Upper lobe of right lung (tissue), 1 donor: Measurements from ENCODE around the gene PALM. TPM values are rescaled to one million over a fixed set of nuclear protein-coding genes. Genes with fewer than 3 reads are reported as not detected.

Experiments
- ATAC-seq: fragments of 200-7000 bp; cut with Tn5 transposase; one replicate; pipeline ENCODE4 v1.9.1; 2020; ENCODE audit warnings: mild to moderate bottlenecking, moderate library complexity
- DNase-seq: peaks from one replicate; pipeline ENCODE4 v3.0.0-alpha.2; 2020
- H3K27ac ChIP-seq: fragments of 200-600 bp; one replicate; pipeline ENCODE4 v1.8.0; 2022
- H3K27me3 ChIP-seq: fragments of 200-600 bp; one replicate; pipeline ENCODE4 v1.8.0; 2022; ENCODE audit warnings: mild to moderate bottlenecking
- H3K36me3 ChIP-seq: fragments of 200-600 bp; one replicate; pipeline ENCODE4 v1.8.0; 2022
- H3K4me1 ChIP-seq: fragments of 200-600 bp; one replicate; pipeline ENCODE4 v1.8.0; 2022
- H3K4me3 ChIP-seq: fragments of 200-600 bp; one replicate; pipeline ENCODE4 v1.8.0; 2022; ENCODE audit warnings: mild to moderate bottlenecking
- H3K9me3 ChIP-seq: fragments of 200-600 bp; one replicate; pipeline ENCODE4 v1.8.0; 2022
- CTCF ChIP-seq: fragments of 200-600 bp; IDR thresholded peaks from one replicate; pipeline ENCODE4 v1.8.0; 2022; ENCODE audit warnings: antibody characterized with exemption
- intact Hi-C: fragments of 100-400 bp; cut with DNase I; formaldehyde crosslinking; loops from one replicate; pipeline ENCODE4 v1.11.0; 2022
- total RNA-seq: library from RNA; stranded (reverse); fragmentation: NEBNext Ultra II Directional; extraction: Animal tissue kit (Norgen Biotek cat#: 25700); gene quantifications from one replicate; pipeline ENCODE4 v1.2.1, GENCODE V29; 2021
- donor health status: DM: no; HTN: yes; CAD: no; lungs with severe emphysema.

PALM gene
- total RNA-seq, 1 donor from 2014 or later = 56.9 TPM

- no peak for DNase-seq
- no peaks in the 10 kb centered on the region for H3K4me1 ChIP-seq
- no peak overlapping the region for H3K27ac ChIP-seq
- no peaks in the 10 kb centered on the region for H3K27me3 ChIP-seq
- H3K4me3 ChIP-seq = no peak overlapping the region
- H3K36me3 ChIP-seq = no peaks in the 10 kb centered on the region
- no peak for ATAC-seq
- no peaks in the 10 kb centered on the region for H3K9me3 ChIP-seq
- intact Hi-C loops = loop anchor here (10.0 kb wide), 2 partner anchors 91 to 221 kb away; partner anchors contain the start of genes CFD, ELANE and WDR18
- no peak for TF ChIP-seq CTCF
These were observed 55.1 kb downstream of the PALM start for GRCh38 chr19:763869-764268.

GRCh38 chr19:764301-764700 lies 55.6 kb downstream of the PALM start:
- Histone ChIP-seq H3K27me3 (no peaks in the 10 kb centered on the region), H3K4me1 (no peaks in the 10 kb centered on the region), H3K4me3 (no peak overlapping the region), H3K9me3 (no peaks in the 10 kb centered on the region), H3K36me3 (no peaks in the 10 kb centered on the region), H3K27ac (no peak overlapping the region)
- no peak for TF ChIP-seq CTCF
- intact Hi-C loops = loop anchor here (10.0 kb wide), 2 partner anchors 90 to 220 kb away; partner anchors contain the start of genes CFD, ELANE and WDR18
- ATAC-seq = no peak
- DNase-seq = no peak

GRCh38 chr19:765179-765738 lies 56.5 kb downstream of the PALM start:
- no peaks in the 10 kb centered on the region for H3K4me1 ChIP-seq
- TF ChIP-seq CTCF = no peak
- H3K36me3 ChIP-seq = no peaks in the 10 kb centered on the region
- ATAC-seq (no peak), DNase-seq (no peak)
- H3K9me3 ChIP-seq = no peaks in the 10 kb centered on the region
- H3K27me3 ChIP-seq = no peaks in the 10 kb centered on the region
- intact Hi-C loops = loop anchor here (10.0 kb wide), 2 partner anchors 90 to 220 kb away; partner anchors contain the start of genes CFD, ELANE and WDR18
- H3K4me3 ChIP-seq = no peak overlapping the region
- H3K27ac ChIP-seq = no peak overlapping the region

- no peak for DNase-seq
- ATAC-seq = no peak
- TF ChIP-seq CTCF = no peak
- Histone ChIP-seq H3K36me3 (no peaks in the 10 kb centered on the region), H3K9me3 (no peaks in the 10 kb centered on the region), H3K27me3 (no peaks in the 10 kb centered on the region), H3K4me3 (no peak overlapping the region), H3K27ac (no peak overlapping the region), H3K4me1 (no peaks in the 10 kb centered on the region)
- intact Hi-C loops = loop anchor here (10.0 kb wide), 2 partner anchors 86 to 216 kb away; partner anchors contain the start of genes CFD, ELANE and WDR18
These were observed 59.7 kb downstream of the PALM start for GRCh38 chr19:768424-768823.

- no peaks in the 10 kb centered on the region for H3K36me3 ChIP-seq
- ATAC-seq = no peak
- intact Hi-C loops = loop anchor here (5.0 to 10.0 kb wide), 3 partner anchors 85 to 215 kb away; partner anchors contain the start of genes CFD, ELANE and WDR18
These were observed 60.9 kb downstream of the PALM start for GRCh38 chr19:769616-770015.

More at GRCh38 chr19:769616-770015, 60.9 kb downstream of the PALM start:
- Histone ChIP-seq H3K4me1 (no peaks in the 10 kb centered on the region), H3K9me3 (no peaks in the 10 kb centered on the region), H3K27ac (no peak overlapping the region), H3K4me3 (no peak overlapping the region), H3K27me3 (no peaks in the 10 kb centered on the region)
- no peak for TF ChIP-seq CTCF
- no peak for DNase-seq
